ENCODE data around the gene RALGPS2.

DNA sequence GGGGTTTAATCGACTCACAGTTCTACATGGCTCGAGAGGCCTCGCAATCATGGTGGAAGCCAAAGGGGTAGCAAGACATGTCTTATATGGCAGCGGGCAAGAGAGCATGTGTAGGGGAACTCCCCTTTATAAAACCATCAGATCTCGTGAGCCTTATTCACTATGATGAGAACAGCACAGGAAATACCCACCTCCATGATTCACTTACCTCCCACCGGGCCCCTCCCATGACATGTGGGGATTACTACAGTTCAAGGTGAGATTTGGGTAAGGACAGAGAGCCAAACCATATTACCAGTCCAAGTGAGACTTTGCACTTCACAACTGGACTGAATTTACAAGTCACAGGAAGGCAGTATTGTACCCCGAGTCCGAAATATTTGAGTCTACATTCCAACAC lies 219.7 kb downstream of the RALGPS2 start:
- TF ChIP-seq, protein P1, sequence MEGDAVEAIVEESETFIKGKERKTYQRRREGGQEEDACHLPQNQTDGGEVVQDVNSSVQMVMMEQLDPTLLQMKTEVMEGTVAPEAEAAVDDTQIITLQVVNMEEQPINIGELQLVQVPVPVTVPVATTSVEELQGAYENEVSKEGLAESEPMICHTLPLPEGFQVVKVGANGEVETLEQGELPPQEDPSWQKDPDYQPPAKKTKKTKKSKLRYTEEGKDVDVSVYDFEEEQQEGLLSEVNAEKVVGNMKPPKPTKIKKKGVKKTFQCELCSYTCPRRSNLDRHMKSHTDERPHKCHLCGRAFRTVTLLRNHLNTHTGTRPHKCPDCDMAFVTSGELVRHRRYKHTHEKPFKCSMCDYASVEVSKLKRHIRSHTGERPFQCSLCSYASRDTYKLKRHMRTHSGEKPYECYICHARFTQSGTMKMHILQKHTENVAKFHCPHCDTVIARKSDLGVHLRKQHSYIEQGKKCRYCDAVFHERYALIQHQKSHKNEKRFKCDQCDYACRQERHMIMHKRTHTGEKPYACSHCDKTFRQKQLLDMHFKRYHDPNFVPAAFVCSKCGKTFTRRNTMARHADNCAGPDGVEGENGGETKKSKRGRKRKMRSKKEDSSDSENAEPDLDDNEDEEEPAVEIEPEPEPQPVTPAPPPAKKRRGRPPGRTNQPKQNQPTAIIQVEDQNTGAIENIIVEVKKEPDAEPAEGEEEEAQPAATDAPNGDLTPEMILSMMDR (conservative IDR thresholded peaks at IDR 0.05; ENCODE audit: low read depth, low read length) = no peak
- no peak for TF ChIP-seq EZH2 (IDR thresholded peaks at IDR 0.05; ENCODE audit: low read length, unreplicated experiment)
- no peak for TF ChIP-seq EZH2phosphoT487 (IDR thresholded peaks at IDR 0.05; ENCODE audit: borderline replicate concordance, low read length)

All from PC-3 (cell line).